GM12878 (cell line): ENCODE measurements around the gene ZBTB5. TPM values are rescaled to one million over a fixed set of nuclear protein-coding genes. Genes with fewer than 3 reads are reported as not detected.
A peak's percentile ranks its signal among the peaks of the same experiment; 100 is the strongest.

ENCODE experiments used
- ATAC-seq: fragments of 200-7000 bp; cut with Tn5 transposase; 3 replicates; pipeline ENCODE4 v1.9.1; 2020; ENCODE audit warnings: mild to moderate bottlenecking, moderate library complexity
- BruUV-seq: library from RNA; stranded (reverse); fragments of 400-500 nt; replicated peaks from 2 replicates; lab custom pipeline; 2021; lab: Mats Ljungman, UMichigan
- CTCF ChIA-PET: fragments of 300-600 bp; sonication (Branson Sonifier 250); formaldehyde crosslinking; extraction: SDS; loops from one replicate; lab custom pipeline; 2021; ENCODE audit warnings: inconsistent platforms; lab: Yijun Ruan, JAX
- POLR2A ChIA-PET: fragments of 350-600 bp; formaldehyde crosslinking; extraction: SDS; loops from one replicate; lab custom pipeline; 2021; ENCODE audit warnings: inconsistent platforms; lab: Charles Lee
- RAD21 ChIA-PET: fragments of 300-600 bp; sonication (Branson Sonifier 250); formaldehyde crosslinking; loops from one replicate; lab custom pipeline; 2023; ENCODE audit warnings: antibody characterized with exemption; ENCODE audit not compliant: unreplicated experiment; lab: Charles Lee
- SMC1A ChIA-PET: fragments of 300-600 bp; sonication (Branson Sonifier 250); formaldehyde crosslinking; loops from one replicate; lab custom pipeline; 2023; ENCODE audit not compliant: unreplicated experiment, uncharacterized antibody; lab: Charles Lee
- DNase-seq: peaks from one replicate; pipeline ENCODE4 v3.0.0-alpha.2; 2011; ENCODE audit warnings: low read depth, low spot score
- FAIRE-seq: peaks from 3 replicates; lab custom pipeline; 2011; peaks lifted over from hg19 to GRCh38; lab: Jason Lieb, UNC
- H2AFZ ChIP-seq: 2 replicates; pipeline ENCODE4 v1.6.0; 2011; ENCODE audit warnings: low read depth, low read length, control low read depth; ENCODE audit not compliant: control insufficient read depth
- H3K27ac ChIP-seq: 2 replicates; pipeline ENCODE4 v1.5.1; 2011; ENCODE audit warnings: control low read depth; ENCODE audit not compliant: control insufficient read depth, insufficient read depth
- H3K27me3 ChIP-seq, 2 experiments: replicated peaks in 1 of 2; 2 replicates each; pipeline versions ENCODE4 v1.6.0 to v1.6.1; 2011; ENCODE audit warnings: low read length in 1 of 2; ENCODE audit not compliant: control insufficient read depth in 2 of 2, insufficient read depth in 2 of 2
- H3K36me3 ChIP-seq, 2 experiments: 2 replicates each; pipeline ENCODE4 v1.5.1; 2011; ENCODE audit warnings: low read length in 1 of 2; ENCODE audit not compliant: control insufficient read depth in 2 of 2, insufficient read depth in 2 of 2
- H3K4me1 ChIP-seq: 2 replicates; pipeline ENCODE4 v1.6.1; 2011; ENCODE audit warnings: mild to moderate bottlenecking, low read length, moderate library complexity, mixed read lengths; ENCODE audit not compliant: control insufficient read depth, insufficient read depth
- H3K4me2 ChIP-seq: 2 replicates; pipeline ENCODE4 v1.6.0; 2011; ENCODE audit warnings: control low read depth; ENCODE audit not compliant: control insufficient read depth, insufficient read depth
- H3K4me3 ChIP-seq: fragments of 200-600 bp; sonication (generic); 2 replicates; pipeline ENCODE4 v1.5.1; 2016
- H3K79me2 ChIP-seq: 2 replicates; pipeline ENCODE4 v1.6.0; 2011; ENCODE audit warnings: low read length; ENCODE audit not compliant: control insufficient read depth, insufficient read depth
- H3K9ac ChIP-seq: 2 replicates; pipeline ENCODE4 v1.8.0; 2011; ENCODE audit warnings: low read length, control low read depth, mixed read lengths; ENCODE audit not compliant: control insufficient read depth, insufficient read depth
- H3K9me3 ChIP-seq: replicated peaks from 3 replicates; pipeline ENCODE4 v1.5.1; 2011; ENCODE audit warnings: mild to moderate bottlenecking, low read length; ENCODE audit not compliant: control insufficient read depth, insufficient read depth
- H4K20me1 ChIP-seq: 2 replicates; pipeline ENCODE4 v1.6.0; 2011; ENCODE audit not compliant: control insufficient read depth, insufficient read depth
- BRCA1 ChIP-seq: IDR thresholded peaks from 2 replicates; pipeline ENCODE4 v1.6.1; 2011; ENCODE audit warnings: low read depth, low read length, improper control_type of control experiment
- CEBPZ ChIP-seq: fragments of 150-350 bp; IDR thresholded peaks from 2 replicates; pipeline ENCODE4 v1.6.1; 2016; ENCODE audit warnings: low read depth, low read length
- CHD4 ChIP-seq: fragments of 200-600 bp; sonication (generic); IDR thresholded peaks from 2 replicates; pipeline ENCODE4 v1.6.1; 2016; ENCODE audit warnings: mild to moderate bottlenecking
- GATAD2B ChIP-seq: fragments of 450-650 bp; conservative IDR thresholded peaks from 2 replicates; pipeline ENCODE4 v1.6.1; 2017; ENCODE audit warnings: low read depth, mild to moderate bottlenecking, moderate library complexity
- HDAC6 ChIP-seq: fragments of 200-600 bp; sonication (generic); IDR thresholded peaks from one replicate; pipeline ENCODE4 v1.8.0; 2017; ENCODE audit warnings: antibody characterized with exemption; ENCODE audit not compliant: unreplicated experiment
- KLF5 ChIP-seq: fragments of 450-650 bp; IDR thresholded peaks from 2 replicates; pipeline ENCODE4 v1.6.1; 2014; ENCODE audit warnings: mild to moderate bottlenecking; ENCODE audit not compliant: partially characterized antibody
- NBN ChIP-seq: fragments of 450-650 bp; IDR thresholded peaks from 2 replicates; pipeline ENCODE4 v1.6.1; 2016
- NKRF ChIP-seq: fragments of 450-650 bp; conservative IDR thresholded peaks from 2 replicates; pipeline ENCODE4 v1.6.1; 2017; ENCODE audit warnings: mild to moderate bottlenecking, moderate library complexity
- NR2F1 ChIP-seq: fragments of 450-650 bp; conservative IDR thresholded peaks from 2 replicates; pipeline ENCODE4 v1.6.1; 2017; ENCODE audit warnings: mild to moderate bottlenecking
- PAX8 ChIP-seq: fragments of 450-650 bp; IDR thresholded peaks from 2 replicates; pipeline ENCODE4 v1.6.1; 2017; ENCODE audit warnings: mild to moderate bottlenecking, moderate library complexity
- PML ChIP-seq: IDR thresholded peaks from 2 replicates; pipeline ENCODE4 v1.6.1; 2012; ENCODE audit warnings: low read length, inconsistent platforms
- SIX5 ChIP-seq: IDR thresholded peaks from 2 replicates; pipeline ENCODE4 v1.6.1; 2011; ENCODE audit warnings: mild to moderate bottlenecking, low read depth, low read length, moderate library complexity; ENCODE audit not compliant: severe bottlenecking
- SMAD5 ChIP-seq: IDR thresholded peaks from 2 replicates; pipeline ENCODE4 v1.6.1; 2016; ENCODE audit warnings: antibody characterized with exemption, low read depth
- SPI1 ChIP-seq: IDR thresholded peaks from 2 replicates; pipeline ENCODE4 v1.6.1; 2011; ENCODE audit warnings: low read depth, mild to moderate bottlenecking, low read length, moderate library complexity, borderline replicate concordance; ENCODE audit not compliant: insufficient read depth
- TCF7 ChIP-seq: IDR thresholded peaks from 2 replicates; pipeline ENCODE4 v1.6.1; 2014; ENCODE audit warnings: antibody characterized with exemption, borderline replicate concordance
- YBX1 ChIP-seq: fragments of 450-650 bp; IDR thresholded peaks from 2 replicates; pipeline ENCODE4 v1.6.1; 2016; ENCODE audit warnings: antibody characterized with exemption
- WGBS: methylation state at CpG from one replicate; pipeline ENCODE4 v1.1.6; 2016; ENCODE audit warnings: low lambda C conversion rate; ENCODE audit not compliant: insufficient replicate concordance, insufficient coverage; ENCODE audit errors: missing lambda C conversion rate; 5-methylcytosine and 5-hydroxymethylcytosine counted together
- in situ Hi-C: fragments of 300-500 bp; cut with MboI; formaldehyde crosslinking; loops from 9 replicates; pipeline ENCODE4 v1.14.3; 2018; ENCODE audit warnings: mixed read lengths
- intact Hi-C: fragments of 100-400 bp; cut with micrococcal nuclease; formaldehyde crosslinking; loops from one replicate; pipeline ENCODE4 v1.14.2; 2022; ENCODE audit not compliant: unreplicated experiment
- polyA plus RNA-seq, 11 experiments: library from polyadenylated mRNA; depleted of rRNA in 4 of 11; unstranded in 6 of 11; stranded (reverse) in 5 of 11; fragments of >200 nt; fragmentation: Nextera tagmentation in 4 of 11; fragmentation: Illumina TruSeq in 1 of 11; extraction: Ambion mirVana in 4 of 11; extraction: Trizol in 1 of 11; gene quantifications; 1 replicate in 1 of 11; 2 replicates in 10 of 11; pipeline versions ENCODE4 v1.2.1 to v1.2.3, GENCODE V29; 2011 to 2016; ENCODE audit warnings: inconsistent platforms in 2 of 11, missing spikeins in 2 of 11, low read depth in 1 of 11
- total RNA-seq, 4 experiments: library from RNA; depleted of rRNA in 3 of 4; stranded (reverse); fragments of >200 nt in 3 of 4; fragmentation: Illumina TruSeq in 1 of 4; extraction: Trizol in 1 of 4; gene quantifications; 2 replicates each; pipeline versions ENCODE4 v1.2.1 to v1.2.3, GENCODE V29; 2013 to 2021
- TF ChIP-seq, protein P1 (sequence below): IDR thresholded peaks from 2 replicates; pipeline ENCODE4 v1.6.1; 2011; ENCODE audit warnings: low read depth, low read length, improper control_type of control experiment, borderline replicate concordance

Gene ZBTB5
- total and polyA plus RNA-seq, 10 of the 15 experiments (the other 5 are each of a cell fraction or from before 2014, with no cell fraction given), result 1.4 to 32.5 (median 12.1) TPM

DNA sequence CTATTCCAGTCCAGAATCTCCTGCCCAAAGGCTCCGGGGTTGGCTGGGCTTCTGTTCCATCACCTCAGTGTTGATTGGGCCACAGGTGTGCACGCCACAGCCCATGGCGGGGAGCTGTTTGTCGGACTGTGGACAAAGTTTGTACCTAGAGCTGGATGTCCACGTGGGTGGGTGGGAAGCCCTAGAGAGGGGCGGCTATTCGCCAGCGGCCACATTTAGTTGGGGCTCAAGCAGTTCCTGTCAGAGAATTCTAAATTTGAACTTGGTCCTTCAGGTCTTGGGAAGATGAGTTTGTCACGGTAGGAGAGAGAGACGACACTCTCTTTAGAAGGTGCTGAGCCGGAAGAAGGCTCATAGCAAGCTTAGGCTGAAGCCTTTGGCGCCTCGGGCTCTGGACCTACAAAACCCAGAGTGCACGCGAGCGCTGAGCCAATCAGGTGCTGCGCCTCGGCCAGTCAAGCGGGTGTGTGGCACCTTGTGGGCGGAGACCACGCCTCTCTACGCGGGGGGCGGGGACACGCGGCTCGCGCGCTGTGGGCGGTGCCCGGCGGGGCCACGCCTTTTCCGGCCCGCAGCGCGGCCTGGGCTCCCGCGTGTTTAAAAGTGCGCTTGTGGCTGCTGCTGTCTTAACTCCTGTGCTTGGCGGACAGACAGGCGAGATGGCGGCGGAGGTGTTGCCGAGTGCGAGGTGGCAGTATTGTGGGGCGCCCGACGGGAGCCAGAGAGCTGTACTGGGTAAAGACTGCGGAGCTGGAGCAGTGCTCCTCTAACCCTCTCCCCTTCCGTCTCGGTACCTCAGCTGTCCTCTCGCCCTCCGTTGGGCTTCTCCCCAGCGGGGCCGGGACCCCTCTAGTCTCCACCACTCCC lies 20.4 kb upstream of the ZBTB5 start, which contains the start of gene POLR1E:
POLR1E (plus strand) TSS at position 560 of the 867 bp plus-strand sequence; CDS start at position 660, 100 bp downstream.
- H3K4me3 ChIP-seq, result peak within 1 kb of the TSS; percentile 100
- H3K9me3 ChIP-seq, result no peaks in the 10 kb centered on the region
- RAD21 ChIA-PET, result interaction anchor here (1.0 to 3.7 kb wide), 11 partner anchors 9 to 428 kb away, joined by 3 to 18 read pairs (median 5); partner anchors contain the start of genes FBXO10, TOMM5 and ZBTB5
- CTCF ChIA-PET, result interaction anchor here (0.7 to 3.0 kb wide), 5 partner anchors 13 to 417 kb away, joined by 3 to 13 read pairs (median 4); partner anchors contain the start of gene TOMM5
- H3K36me3 ChIP-seq, result peaks cover 0 to 9% of the 10 kb centered on the region in 2 experiments; a peak in 1 of 4 replicates
- ATAC-seq, result peak; percentile 95
- H3K9ac ChIP-seq, result peak within 1 kb of the TSS; percentile 92
- H2AFZ ChIP-seq, result peak within 1 kb of the TSS; percentile 94
- 0 out of 4 replicates have a peak, but pooled peaks cover 0 to 2% of the 10 kb centered on the region in 2 experiments for H3K27me3 ChIP-seq
- peaks cover 31% of the 10 kb centered on the region for H3K79me2 ChIP-seq
- in situ Hi-C loops (loop anchor here (5.0 to 25.0 kb wide), 2 partner anchors 422 to 527 kb away; no protein-coding TSS in a partner anchor), intact Hi-C loops (loop anchor here (2.0 to 10.0 kb wide), 3 partner anchors 92 to 299 kb away; partner anchors contain the start of genes EXOSC3, FBXO10 and TOMM5)
- DNase-seq, result peak; percentile 85
- BruUV-seq, result TSS peak; percentile 95
- 3% methylated on average over 54 of the region's 56 CpGs for WGBS
- H4K20me1 ChIP-seq, result no peaks in the 10 kb centered on the region
- FAIRE-seq, result peak; percentile 89
- H3K4me2 ChIP-seq, result peak within 1 kb of the TSS; percentile 99
- SMC1A ChIA-PET, result interaction anchor here (1.1 to 4.9 kb wide), 10 partner anchors 10 to 107 kb away, joined by 4 to 21 read pairs (median 6); partner anchors contain the start of genes FBXO10 and TOMM5
- POLR2A ChIA-PET, result interaction anchor here (0.6 to 4.0 kb wide), 14 partner anchors 11 to 349 kb away, joined by 3 to 28 read pairs (median 4); partner anchors contain the start of genes FBXO10, TOMM5 and ZBTB5
- H3K4me1 ChIP-seq, result peaks cover 14% of the 10 kb centered on the region
- peak within 1 kb of the TSS; percentile 71 for H3K27ac ChIP-seq
- TF ChIP-seq HDAC6 (no peak), KLF5 (no peak), GATAD2B (peak; percentile 73), SIX5 (peak; percentile 45), SMAD5 (peak; percentile 90), SPI1 (no peak), NBN (no peak), NKRF (peak; percentile 93), NR2F1 (no peak), PAX8 (no peak), TCF7 (no peak), BRCA1 (no peak), PML (peak; percentile 77; the same call in 1 of the 2 replicates), CEBPZ (no peak), CHD4 (no peak), YBX1 (no peak)
- TF ChIP-seq, protein P1, sequence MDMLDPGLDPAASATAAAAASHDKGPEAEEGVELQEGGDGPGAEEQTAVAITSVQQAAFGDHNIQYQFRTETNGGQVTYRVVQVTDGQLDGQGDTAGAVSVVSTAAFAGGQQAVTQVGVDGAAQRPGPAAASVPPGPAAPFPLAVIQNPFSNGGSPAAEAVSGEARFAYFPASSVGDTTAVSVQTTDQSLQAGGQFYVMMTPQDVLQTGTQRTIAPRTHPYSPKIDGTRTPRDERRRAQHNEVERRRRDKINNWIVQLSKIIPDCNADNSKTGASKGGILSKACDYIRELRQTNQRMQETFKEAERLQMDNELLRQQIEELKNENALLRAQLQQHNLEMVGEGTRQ, result peak; percentile 60
